ENCODE results near the gene MIF4GD. TPM values are rescaled to one million over a fixed set of nuclear protein-coding genes. Genes with fewer than 3 reads are reported as not detected.

The MIF4GD gene
- total and polyA plus RNA-seq, 2 of the 4 experiments (the other 2 are of a cell fraction) = 4.1 to 6.9 TPM

GRCh38 chr17:75301502-75302206, 30.6 kb upstream of the MIF4GD start:
- H3K4me2 ChIP-seq (ENCODE audit: low read depth, low read length) = no peak overlapping the region
- H4K5ac ChIP-seq (ENCODE audit: low read depth, low read length) = no peak overlapping the region
- H3K56ac ChIP-seq (ENCODE audit: extremely low read depth, insufficient read depth, low read length) = no peak overlapping the region
- ChIA-PET CTCF (no interaction called here), POLR2A (ENCODE audit: unreplicated experiment) (no interaction called here)
- no peak overlapping the region for H3K4ac ChIP-seq (ENCODE audit: low read depth, low read length)
- no peak overlapping the region for H3K9ac ChIP-seq (ENCODE audit: low read depth, low read length)
- no peak overlapping the region for H2AK9ac ChIP-seq (replicated peaks; ENCODE audit: low read depth, low read length, poor library complexity)
- no peak overlapping the region for H2BK20ac ChIP-seq (ENCODE audit: low read depth, low read length)
- no peaks in the 10 kb centered on the region for H3K36me3 ChIP-seq (ENCODE audit: control insufficient read depth, insufficient read depth, low read length)
- dilution Hi-C loops (cut with HindIII; ENCODE audit: low sequenced_read_pairs, unreplicated experiment) = no loop called here
- TF ChIP-seq MXI1 (IDR thresholded peaks at IDR 0.05; ENCODE audit: borderline replicate concordance, low read depth, low read length) (no peak), CTCF (conservative IDR thresholded peaks at IDR 0.05; ENCODE audit: low read depth, low read length) (no peak), NFE2L2 (IDR thresholded peaks at IDR 0.05; ENCODE audit: low read depth, low read length) (no peak), POLR2A (IDR thresholded peaks at IDR 0.05; ENCODE audit: low read depth, low read length) (no peak), CHD1 (IDR thresholded peaks at IDR 0.05; ENCODE audit: low read depth, low read length) (no peak), RCOR1 (IDR thresholded peaks at IDR 0.05; ENCODE audit: insufficient replicate concordance, low read length) (no peak), ELK1 (IDR thresholded peaks at IDR 0.05; ENCODE audit: borderline replicate concordance, low read depth, low read length) (no peak), MAFK (IDR thresholded peaks at IDR 0.05; ENCODE audit: low read depth, low read length) (no peak), CEBPB (IDR thresholded peaks at IDR 0.05; ENCODE audit: low read depth, low read length) (no peak), SMC3 (IDR thresholded peaks at IDR 0.05; ENCODE audit: low read depth, low read length) (no peak), FOS (IDR thresholded peaks at IDR 0.05; ENCODE audit: low read depth, low read length) (no peak), RFX5 (IDR thresholded peaks at IDR 0.05; ENCODE audit: low read depth, low read length) (no peak), USF2 (IDR thresholded peaks at IDR 0.05; ENCODE audit: low read depth, low read length) (no peak), MAZ (IDR thresholded peaks at IDR 0.05; ENCODE audit: borderline replicate concordance, low read depth, low read length) (no peak), BHLHE40 (IDR thresholded peaks at IDR 0.05; ENCODE audit: low read depth, low read length) (no peak)
- DNase-seq = no peak
- no peak overlapping the region for H2BK15ac ChIP-seq (ENCODE audit: low read depth, low read length)
- H3K27me3 ChIP-seq (ENCODE audit: control insufficient read depth, insufficient read depth, low read length) = no peaks in the 10 kb centered on the region
- H3K4me3 ChIP-seq (ENCODE audit: insufficient read depth, low read depth, low read length) = no peak overlapping the region
- H2AK5ac ChIP-seq (ENCODE audit: low read depth, low read length) = no peak overlapping the region
- no peaks in the 10 kb centered on the region for H3K79me1 ChIP-seq (ENCODE audit: low read depth in 1 of 2, low read length in 2 of 2)
- no peaks in the 10 kb centered on the region for H4K20me1 ChIP-seq (ENCODE audit: insufficient read depth, low read length)
- H2BK120ac ChIP-seq (ENCODE audit: low read depth, low read length) = no peak overlapping the region
- intact Hi-C loops (cut with micrococcal nuclease) = no loop called here
- H2AFZ ChIP-seq (replicated peaks; ENCODE audit: low read length, poor library complexity) = no peak overlapping the region
- no peak overlapping the region for H4K8ac ChIP-seq (ENCODE audit: low read depth in 2 of 2, low read length in 2 of 2)
- 100% methylated on average over 1 of the region's 17 CpGs; no CpG with 5 or more reads in 1 of the 2 experiments for WGBS, 2 experiments (ENCODE audit: extremely low coverage in 2 of 2, insufficient read length in 1 of 2)
- H3K27ac ChIP-seq (ENCODE audit: insufficient read depth, low read length) = no peak overlapping the region
- no TSS peak for BruUV-seq (replicated peaks)
- 0 out of 2 replicates have a peak, but pooled peaks cover 3% of the 10 kb centered on the region for H3K9me1 ChIP-seq (ENCODE audit: insufficient read depth, low read length)
- no peak overlapping the region for H2BK5ac ChIP-seq (ENCODE audit: low read depth, low read length, poor library complexity, severe bottlenecking)
- no peak overlapping the region for H3K18ac ChIP-seq (ENCODE audit: low read depth, low read length)
- in situ Hi-C loops (cut with MboI; ENCODE audit: low sequenced_read_pairs) = no loop called here
- H3K14ac ChIP-seq (replicated peaks; ENCODE audit: low read depth, low read length) = no peak overlapping the region
- H3K4me1 ChIP-seq (ENCODE audit: control insufficient read depth, insufficient read depth, low read length) = no peaks in the 10 kb centered on the region; the same call in 1 of the 2 replicates
- no peaks in the 10 kb centered on the region for H3K9me3 ChIP-seq (ENCODE audit: control insufficient read depth, insufficient read depth, low read length)
- H3K23ac ChIP-seq (ENCODE audit: low read depth, low read length) = no peak overlapping the region
- no peak for ATAC-seq (ENCODE audit: low read depth)
- no peak overlapping the region for H4K91ac ChIP-seq (ENCODE audit: insufficient read depth, low read depth, low read length)

Data from IMR-90 (cell line).